NCI-H2107 (cell line): Measurements from ENCODE around the gene DIPK2A.

Experiments used
- DNase-seq: peaks from one replicate; lab custom pipeline; 2025; lab: John Stamatoyannopoulos, UW

Gene DIPK2A

DNA sequence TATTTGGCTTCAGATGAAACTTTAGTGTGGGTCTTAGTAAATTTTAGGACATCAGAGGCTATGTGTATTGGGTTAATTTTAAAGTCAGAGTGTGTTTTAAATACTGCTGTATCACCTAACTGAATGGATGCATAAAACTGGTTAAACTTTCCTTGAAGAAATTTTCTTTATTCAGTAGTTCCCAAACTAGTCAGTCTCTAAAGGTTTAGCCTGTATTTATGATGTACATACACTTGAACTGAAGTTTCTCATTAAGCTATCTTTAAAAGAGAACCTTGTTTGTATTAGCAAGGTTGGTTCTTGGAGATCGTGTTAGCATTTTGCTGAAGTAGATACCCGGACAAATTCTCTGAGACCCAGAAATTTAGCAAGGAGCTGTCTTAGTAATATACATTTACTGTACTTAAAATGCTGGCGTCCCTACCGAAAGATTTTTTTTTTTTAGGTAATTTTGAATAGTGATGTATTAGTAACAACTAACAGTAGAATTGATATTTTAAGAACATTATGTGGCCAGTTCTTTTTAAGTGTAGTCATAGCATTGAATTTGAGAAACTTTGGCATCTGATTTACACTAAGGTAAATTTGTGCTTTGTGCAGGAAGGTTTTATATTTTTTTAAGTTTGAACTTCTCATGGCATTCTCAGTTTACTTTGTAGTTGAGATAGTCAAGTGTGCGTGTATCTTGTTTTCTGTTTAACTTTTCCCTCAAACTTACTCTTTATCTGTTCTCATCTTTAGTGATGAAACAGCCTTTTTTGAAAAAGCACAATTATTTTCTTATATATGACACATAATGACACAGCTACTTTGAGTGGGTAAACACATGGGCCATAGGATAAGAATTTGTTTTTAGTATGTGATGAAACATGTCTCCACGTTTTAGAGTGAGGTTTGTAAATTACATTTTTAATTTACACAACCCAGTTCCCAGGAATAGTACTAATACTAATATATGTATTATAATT, 2.9 kb downstream of the DIPK2A start:
- no peak for DNase-seq

DNA sequence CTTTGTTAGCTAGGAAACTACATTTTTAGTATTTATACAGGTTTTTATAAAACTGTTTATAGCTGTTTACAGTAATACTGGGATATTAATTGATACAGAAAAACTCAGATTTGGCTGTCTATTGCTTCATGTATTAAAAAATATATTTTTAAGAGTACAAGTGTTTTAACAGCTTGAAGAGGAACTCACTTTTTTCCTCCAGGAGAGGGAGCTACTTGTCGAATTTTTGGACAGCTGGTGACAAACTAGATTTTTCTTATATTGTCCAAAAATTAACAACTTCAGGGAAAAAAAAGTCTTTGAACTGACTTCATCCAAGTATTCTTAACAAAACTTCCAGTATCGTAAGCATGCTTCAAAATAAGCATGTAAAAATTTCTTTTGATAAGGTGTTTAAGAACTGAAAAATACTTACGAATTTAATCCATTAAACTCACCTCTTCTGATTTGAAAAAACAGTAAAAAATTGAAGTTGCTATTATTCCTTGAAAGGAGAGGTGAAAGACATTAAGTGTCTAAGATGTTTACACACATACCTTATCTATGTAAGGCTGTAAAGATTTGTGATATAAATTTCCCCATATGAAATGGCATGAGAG, 4.0 kb downstream of the DIPK2A start:
- no peak for DNase-seq

DNA sequence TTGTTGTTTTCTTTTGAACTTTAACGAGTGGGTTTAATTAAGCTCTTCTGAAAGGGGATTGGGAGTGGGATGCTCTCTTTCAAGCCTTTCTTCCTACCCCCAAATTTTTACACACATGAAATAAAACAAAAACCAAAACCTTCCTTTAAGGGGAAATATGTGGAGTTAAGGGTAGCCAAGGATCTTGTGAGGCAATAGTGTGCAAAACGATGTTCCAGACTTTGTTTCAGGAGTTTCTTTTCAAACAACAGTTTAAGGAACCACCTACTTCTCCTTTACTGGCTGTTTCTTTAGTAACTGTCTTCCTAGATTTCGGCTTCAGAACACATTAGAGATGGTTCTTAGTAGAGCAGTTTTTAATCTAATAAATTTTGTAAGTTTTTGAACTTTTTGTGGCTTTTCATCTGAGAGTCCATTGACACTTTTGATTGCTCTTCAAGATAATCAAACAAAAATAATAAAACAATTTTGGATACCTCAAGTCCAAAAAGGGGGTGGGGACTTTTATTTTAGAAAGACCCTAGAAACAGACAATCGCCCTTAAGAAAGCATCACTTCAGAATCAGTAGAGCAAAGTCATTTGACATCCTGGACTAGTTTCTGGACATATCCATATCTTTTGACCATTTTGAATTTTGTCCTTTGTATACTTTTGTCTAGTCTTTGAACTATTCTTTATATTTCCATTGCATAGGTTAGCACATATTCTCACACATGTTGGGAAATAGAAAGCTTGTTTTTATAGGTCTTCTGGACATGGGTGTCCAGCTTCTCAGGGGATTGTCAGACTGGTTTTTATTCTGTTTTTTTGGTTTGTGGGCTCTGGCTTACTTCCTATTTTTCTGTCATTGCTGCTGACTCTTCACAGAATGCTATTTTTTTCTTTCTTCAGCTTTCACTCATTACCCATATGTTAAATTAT, 6.0 kb downstream of the DIPK2A start:
- DNase-seq, result no peak

GRCh38 chr3:143978263-143978631, 6.6 kb downstream of the DIPK2A start:
- no peak for DNase-seq

GRCh38 chr3:143979041-143979440, 7.4 kb downstream of the DIPK2A start:
- DNase-seq, result no peak

DNA sequence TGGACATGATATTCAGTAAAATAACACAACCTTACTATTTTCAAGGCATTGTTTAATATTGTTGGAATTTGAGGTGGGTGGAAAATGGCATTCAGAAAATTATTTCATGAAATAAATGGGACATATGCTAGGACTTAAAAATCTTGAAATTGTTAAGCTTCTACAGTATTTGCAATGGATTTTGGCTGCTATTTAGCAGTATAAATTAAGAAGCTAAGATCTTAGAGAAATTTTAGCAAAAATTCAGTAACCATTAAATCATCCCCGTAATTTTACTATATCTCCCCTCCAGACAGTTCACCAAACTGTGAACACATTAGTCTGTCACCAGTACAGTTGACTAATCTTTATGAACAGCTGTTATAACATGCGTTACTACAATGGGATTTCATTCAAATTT, 8.2 kb downstream of the DIPK2A start:
- no peak for DNase-seq

- no peak for DNase-seq
Measured at GRCh38 chr3:143988306-143988705, 16.7 kb downstream of the DIPK2A start.

GRCh38 chr3:143989461-143989860, 17.8 kb downstream of the DIPK2A start:
- DNase-seq, result no peak

- no peak for DNase-seq
Measured at GRCh38 chr3:143991713-143992112, 20.1 kb downstream of the DIPK2A start.

- DNase-seq, result no peak
Measured at GRCh38 chr3:143998266-143998665, 26.6 kb downstream of the DIPK2A start.

GRCh38 chr3:144003051-144003450, 31.4 kb downstream of the DIPK2A start:
- DNase-seq, result no peak

GRCh38 chr3:144010371-144010770, 38.7 kb downstream of the DIPK2A start:
- no peak for DNase-seq

DNA sequence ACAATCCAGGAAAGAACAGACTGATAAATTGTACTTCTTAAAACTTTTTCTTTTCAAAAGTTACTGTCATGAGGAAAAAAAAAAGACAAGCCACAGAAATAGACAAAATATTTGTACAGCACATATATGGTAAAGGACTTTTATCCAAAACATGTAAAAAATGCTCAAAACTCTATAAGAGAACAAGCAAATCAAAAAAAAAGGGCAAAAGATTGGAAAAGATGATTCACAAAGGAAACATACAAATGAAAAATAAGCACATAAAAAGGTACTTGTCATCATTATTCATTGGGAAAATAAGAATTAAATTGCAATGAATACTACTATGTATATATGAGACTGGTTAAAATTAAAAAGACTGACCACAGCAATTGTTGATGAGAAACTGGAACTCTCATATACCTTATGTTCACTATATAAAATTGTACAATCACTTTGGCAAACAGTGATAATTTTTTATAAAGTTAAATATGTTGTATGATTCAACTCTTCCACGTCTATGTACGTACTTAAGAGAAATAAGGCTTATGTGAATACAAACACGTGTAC, 39.7 kb downstream of the DIPK2A start:
- DNase-seq, result no peak

- DNase-seq, result no peak
Measured at GRCh38 chr3:144015133-144015532, 43.5 kb downstream of the DIPK2A start.

- DNase-seq, result no peak
Measured at GRCh38 chr3:144018776-144019175, 47.2 kb downstream of the DIPK2A start.
